Frontal cortex (tissue), 4 donors: ENCODE measurements around the gene ZNF438. TPM values are rescaled to one million over a fixed set of nuclear protein-coding genes. Genes with fewer than 3 reads are reported as not detected.

ENCODE experiments used
- DNase-seq, 2 donors: peaks; one replicate each; pipeline ENCODE4 v3.0.0; 2012; ENCODE audit warnings: low spot score in 2 of 2
- FAIRE-seq: peaks from 2 replicates; lab custom pipeline; 2012; peaks lifted over from hg19 to GRCh38; lab: Jason Lieb, UNC
- total RNA-seq: library from RNA; depleted of rRNA; stranded (reverse); fragments of >200 nt; gene quantifications from one replicate; pipeline ENCODE4 v1.2.3, GENCODE V29; 2014
- donor health status: control.
- donor health status: control.
- donor health status: control.

The ZNF438 gene, protein sequence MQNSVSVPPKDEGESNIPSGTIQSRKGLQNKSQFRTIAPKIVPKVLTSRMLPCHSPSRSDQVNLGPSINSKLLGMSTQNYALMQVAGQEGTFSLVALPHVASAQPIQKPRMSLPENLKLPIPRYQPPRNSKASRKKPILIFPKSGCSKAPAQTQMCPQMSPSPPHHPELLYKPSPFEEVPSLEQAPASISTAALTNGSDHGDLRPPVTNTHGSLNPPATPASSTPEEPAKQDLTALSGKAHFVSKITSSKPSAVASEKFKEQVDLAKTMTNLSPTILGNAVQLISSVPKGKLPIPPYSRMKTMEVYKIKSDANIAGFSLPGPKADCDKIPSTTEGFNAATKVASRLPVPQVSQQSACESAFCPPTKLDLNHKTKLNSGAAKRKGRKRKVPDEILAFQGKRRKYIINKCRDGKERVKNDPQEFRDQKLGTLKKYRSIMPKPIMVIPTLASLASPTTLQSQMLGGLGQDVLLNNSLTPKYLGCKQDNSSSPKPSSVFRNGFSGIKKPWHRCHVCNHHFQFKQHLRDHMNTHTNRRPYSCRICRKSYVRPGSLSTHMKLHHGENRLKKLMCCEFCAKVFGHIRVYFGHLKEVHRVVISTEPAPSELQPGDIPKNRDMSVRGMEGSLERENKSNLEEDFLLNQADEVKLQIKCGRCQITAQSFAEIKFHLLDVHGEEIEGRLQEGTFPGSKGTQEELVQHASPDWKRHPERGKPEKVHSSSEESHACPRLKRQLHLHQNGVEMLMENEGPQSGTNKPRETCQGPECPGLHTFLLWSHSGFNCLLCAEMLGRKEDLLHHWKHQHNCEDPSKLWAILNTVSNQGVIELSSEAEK
- 2.9 TPM for total RNA-seq

DNA sequence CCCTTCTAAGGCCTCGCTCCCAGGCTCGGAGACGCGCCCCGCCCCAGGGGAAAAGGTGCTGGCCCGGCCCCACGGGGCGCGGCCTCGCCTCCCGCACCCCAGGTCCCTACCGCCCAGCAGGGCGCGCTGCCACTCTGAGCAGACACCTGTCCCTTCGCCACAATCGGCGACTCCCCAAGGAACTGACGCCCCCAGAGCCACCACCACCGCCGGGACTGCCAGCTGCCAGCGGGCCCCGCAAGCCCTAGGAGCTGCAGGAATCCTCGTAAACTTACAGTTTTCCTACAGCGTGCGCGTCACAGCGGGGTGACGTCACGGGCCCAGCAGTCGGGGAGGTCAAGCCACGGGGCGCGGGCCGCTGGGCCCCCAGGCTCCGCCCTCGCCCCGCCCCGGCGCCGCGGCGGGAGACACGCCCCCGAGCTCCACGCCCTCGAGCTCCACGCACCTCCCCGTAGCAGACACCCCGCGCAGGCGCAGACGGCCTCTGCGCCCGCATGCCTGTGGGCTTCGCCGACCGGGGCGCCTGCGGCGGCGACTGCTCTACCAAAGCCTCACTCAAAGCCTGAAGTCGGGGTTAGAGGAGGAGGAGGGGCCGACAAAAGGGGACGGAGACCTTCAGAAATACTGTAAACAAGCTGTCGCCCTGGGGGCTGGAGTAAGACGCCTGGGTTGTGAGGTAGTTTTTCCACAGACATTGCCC lies at the start of gene ZNF438:
Gene ZNF438, minus strand, starts transcription at position 308 of the 700 bp plus-strand sequence. CDS start 154,831 bp downstream, outside the sequence.
- FAIRE-seq = no peak

DNA sequence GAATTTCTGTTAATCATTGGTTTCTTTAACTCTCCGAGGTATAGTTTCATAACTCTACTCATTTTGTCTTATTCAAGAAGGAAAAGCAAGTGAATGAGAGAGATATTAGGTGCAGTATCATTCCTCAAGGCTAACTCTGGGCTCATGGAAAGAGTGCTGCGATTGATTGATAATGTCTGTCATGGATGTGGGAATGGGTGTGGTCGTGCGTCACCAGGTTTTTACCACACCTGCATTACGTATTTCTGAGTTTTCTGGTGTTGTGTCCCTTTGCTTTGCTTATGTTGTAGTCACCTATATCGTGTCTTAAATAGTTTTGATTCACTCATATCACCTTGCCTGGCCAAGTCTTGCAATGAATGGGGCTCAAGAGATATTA lies 44.9 kb upstream of the ZNF438 start:
- no peak for FAIRE-seq

More for the DNA sequence above, at the start of gene ZNF438:
- peak; percentile 94 to 95 for DNase-seq

DNA sequence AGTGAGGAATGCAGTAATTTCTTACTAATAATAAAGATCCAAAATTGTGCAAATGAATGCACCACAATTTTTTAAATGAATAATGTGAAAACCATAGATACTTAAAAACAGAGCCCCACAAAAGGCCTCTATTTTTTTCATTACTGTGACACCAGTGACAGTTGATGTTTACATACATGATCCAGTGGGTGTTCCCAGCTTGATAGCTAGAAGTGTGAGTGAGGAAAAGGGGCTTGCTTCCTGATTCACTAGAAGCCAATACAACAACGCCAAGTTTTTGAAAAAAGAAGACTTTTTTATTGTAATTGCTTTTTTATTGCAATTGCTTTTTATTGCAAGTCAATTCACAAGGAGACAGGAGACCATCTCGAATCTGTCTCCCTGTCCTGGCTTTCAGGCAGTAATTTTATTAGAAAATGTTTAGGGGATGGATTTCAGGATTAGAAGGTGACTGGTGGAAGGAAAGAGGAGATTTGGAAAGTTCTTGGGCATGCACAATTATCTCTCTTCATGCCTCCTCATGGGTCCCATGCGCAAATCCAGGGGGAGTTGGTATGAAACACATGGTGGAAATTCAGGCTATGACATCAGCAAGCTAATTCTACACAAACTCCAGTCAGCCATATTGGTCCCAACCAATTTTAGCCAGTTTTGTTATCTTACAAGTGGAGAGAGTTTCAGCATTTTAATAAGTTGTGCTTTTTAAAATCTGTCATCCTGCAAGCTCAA lies 44.4 kb upstream of the ZNF438 start:
- FAIRE-seq (no peak), DNase-seq (no peak)

More for the DNA sequence above, 44.9 kb upstream of the ZNF438 start:
- no peak for DNase-seq

DNA sequence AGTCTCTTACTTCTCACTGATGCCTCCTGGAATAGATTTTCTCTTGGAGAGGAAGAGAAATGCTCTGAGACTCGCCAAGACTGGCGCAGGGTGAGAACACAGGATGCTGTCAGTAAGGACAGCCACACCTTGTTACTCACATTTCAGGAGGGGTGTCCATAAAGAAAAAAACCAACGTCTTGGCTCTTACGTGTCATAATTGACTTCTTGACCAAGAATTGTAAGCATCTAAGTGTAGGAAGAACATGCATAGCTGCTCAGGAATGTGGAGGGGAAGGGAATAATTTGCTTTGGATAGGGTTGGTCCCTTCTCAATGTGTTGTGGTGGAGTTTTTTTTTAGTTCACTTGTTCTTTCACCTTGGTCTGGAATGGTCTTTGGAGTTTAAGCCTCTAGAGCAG lies 43.8 kb upstream of the ZNF438 start:
- FAIRE-seq (no peak), DNase-seq (no peak)

DNA sequence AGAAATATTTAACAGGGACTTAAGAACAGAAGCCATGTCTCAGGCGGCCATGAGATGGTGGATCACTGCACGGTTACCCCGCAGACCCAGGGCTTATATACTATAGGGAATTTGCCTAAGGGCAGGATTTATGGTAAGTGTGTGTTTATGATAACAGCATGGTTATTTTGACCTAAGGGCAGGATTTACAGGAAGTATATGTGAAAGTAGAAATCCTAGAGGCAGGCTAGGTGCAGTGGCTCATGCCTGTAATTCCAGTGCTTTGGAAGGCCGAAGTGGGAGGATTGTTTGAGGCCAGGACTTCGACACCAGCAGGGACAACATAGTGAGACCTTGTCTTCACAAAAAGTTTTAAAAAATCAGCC lies 43.0 kb upstream of the ZNF438 start:
- DNase-seq = no peak
- no peak for FAIRE-seq

DNA sequence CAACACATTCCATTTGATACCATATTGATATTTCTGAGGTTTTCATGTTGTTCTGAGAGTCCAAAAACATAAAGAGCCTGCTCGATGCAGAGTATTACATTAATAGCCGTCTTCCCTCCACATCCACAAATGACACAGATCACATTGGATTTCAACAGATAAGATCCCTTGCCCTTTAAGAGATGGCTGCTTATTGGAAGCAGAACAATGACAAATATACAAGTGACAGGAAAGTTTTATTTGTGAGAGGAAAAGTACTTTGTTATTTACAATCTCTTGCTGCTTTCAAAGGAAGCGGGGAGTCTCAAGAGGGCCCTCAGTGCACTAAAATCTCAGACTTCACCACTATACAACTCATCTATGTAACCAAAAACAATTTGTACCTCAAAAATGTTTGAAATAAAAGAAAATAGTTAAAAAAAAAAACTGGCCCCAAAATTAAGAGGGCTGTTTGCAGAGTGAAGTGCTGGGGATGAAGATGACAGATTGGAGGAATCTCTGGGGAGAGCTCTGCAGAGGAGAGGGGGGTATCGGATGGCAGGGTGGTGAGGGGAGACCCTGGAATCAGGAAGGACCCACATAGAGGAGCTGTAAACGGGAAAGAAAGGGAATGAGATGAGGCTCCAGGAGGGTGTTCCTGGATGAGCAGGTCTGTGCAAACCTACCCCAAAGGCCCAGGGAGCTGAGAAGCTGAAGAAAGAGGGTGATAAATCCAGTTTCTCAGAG lies 42.5 kb upstream of the ZNF438 start:
- FAIRE-seq (no peak), DNase-seq (no peak)

DNA sequence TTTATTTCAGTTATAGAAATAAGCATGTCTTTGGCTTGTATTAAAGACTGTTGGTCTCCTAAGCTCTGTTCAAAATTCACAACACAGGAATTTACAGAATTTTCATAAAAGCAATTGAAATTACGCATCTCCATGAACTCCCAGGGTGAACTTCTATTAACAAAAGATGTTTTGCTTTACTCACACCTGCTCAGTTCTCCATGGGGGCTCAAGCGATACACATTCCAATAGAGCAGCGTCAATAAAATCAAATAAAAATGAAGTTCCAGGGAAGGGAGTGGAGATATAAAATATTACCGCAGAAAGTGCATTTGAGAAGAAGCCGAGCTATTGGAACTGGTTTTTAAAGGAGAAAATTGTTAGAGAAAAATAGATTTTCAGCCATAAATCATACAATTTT lies 41.5 kb upstream of the ZNF438 start:
- no peak for DNase-seq
- no peak for FAIRE-seq

DNA sequence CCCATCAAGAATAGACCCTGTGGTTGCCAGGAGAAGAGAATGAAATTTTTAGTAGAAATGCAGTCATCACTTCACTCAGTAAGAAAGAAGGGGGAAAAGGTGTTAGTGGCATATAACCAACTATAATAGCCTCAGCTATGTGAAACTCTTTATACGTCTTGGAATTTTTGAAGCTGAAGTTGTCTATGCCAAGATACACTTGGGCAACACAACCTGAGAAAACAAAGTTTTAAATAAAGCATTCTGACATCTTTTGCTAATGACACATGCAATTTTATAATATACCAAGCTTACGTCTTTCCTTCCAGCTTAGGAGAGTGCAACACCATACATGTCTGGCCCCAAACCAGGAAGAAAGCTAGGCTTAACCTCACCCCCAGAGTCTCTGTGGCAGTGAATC lies 40.8 kb upstream of the ZNF438 start:
- DNase-seq = no peak

DNA sequence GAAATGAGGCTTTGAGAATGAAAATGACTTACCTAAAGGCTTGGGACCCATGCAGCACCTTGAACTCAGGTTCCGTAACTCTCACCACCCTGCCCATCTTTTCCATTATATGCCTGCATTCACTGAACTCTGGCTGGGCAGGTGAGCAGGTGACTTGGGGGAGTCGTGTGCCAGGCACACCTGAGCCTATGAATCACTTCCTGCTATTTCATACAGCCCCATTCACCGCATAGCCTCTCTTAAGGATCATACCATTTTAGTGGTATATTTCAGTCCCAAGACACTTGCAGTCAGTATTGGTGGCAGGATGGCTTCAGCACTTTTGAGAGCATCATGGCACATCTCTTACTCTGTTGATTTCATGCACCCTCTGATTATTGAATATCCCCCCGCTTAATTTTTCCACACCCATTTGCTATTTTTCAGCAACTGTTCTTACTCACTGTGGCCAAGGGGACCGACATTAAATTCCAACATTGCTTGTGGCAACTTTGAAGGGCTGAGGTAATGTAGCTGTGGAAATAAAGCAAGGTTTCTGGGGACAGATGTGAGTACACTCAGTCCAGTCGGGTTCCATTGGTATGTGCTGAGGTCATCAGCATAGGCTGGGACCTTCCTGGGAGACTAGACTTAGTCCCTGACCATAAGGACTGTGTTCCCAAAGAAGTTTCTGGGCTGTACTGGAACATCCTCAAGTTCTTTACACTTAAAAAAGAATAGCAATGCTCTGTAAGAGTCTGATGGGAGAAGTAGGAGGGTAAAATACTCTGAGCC lies 39.8 kb upstream of the ZNF438 start:
- FAIRE-seq (no peak), DNase-seq (no peak)

More for the DNA sequence above, 40.8 kb upstream of the ZNF438 start:
- no peak for FAIRE-seq

DNA sequence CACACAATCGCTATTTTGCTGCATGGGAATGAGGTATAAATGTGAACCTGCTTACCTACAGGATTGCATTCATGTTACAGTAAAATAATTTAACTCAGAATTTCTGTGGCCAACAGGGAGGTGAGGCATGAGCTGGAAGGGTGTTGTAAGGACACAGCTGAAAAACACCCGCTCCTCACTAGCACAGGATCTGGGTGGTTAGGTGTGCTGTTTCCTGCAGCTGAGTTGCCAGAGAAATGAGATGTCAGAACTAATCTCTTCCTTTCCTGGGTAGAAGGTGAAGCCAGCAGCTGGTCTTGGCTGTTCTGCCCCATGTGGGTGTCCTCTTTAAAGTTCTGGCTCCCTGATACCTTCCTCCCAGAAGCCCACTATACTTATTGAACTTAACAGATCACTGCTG lies 39.0 kb upstream of the ZNF438 start:
- no peak for FAIRE-seq
- DNase-seq = no peak

DNA sequence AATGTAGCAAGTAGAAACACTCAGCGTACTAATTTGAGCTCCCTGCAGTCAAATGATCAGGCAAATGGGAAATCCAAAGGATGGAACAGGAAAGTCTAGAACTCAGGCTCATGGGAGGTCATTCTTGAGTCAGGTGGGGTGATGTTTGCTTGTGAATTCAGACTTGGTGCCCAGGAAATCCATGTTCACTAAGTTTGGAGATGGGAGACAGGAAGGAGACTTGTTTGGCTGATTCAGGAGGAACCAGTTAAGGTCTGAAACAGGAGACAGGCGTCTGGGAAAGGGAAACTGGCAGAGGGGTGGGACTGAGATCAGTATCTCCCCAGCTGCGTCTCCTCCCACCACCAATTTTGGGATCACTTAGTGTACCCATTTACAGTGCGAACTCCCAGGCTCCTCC lies 38.4 kb upstream of the ZNF438 start:
- DNase-seq (no peak), FAIRE-seq (no peak)

DNA sequence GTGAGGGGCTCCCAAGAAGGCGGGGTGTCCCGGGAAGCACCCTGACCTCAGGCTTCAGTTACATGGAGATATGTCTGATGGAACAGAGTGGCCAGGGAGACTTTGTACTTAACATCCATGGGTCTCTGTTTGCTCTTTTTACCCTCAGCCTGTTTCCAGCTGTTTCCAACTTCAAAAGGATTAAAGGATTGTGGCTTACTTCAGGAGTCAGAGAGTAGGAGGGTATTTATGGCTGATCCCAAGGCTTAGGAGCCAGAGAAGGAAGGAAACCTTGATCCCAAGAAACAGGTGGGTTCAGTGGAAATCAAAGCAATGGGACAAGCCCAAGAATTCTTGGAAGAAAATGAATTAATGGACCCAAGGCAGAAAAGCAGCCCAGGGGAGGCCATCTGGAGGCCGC lies 37.7 kb upstream of the ZNF438 start:
- FAIRE-seq (no peak), DNase-seq (no peak)

DNA sequence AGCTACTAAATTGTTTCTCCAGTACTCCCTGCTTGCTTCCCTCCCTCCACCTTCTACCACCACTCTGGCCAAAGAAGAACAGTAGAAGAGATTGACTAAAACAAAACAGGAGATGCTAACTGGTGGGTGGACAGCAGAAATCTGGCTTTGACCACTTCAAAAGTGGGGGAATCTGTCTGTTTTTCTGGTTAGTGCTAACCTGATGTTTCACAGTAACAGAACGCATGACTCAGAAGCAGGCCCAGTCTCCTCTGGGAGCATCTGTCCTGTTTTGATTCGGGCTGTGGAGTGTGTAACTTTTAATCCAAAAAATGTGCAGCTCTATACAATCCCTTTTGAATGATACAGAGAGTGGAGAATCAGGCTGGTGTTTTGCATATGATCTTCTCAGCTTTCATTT lies 32.7 kb upstream of the ZNF438 start:
- DNase-seq = peak in 1 of 2 donors; percentile 33
- no peak for FAIRE-seq

DNA sequence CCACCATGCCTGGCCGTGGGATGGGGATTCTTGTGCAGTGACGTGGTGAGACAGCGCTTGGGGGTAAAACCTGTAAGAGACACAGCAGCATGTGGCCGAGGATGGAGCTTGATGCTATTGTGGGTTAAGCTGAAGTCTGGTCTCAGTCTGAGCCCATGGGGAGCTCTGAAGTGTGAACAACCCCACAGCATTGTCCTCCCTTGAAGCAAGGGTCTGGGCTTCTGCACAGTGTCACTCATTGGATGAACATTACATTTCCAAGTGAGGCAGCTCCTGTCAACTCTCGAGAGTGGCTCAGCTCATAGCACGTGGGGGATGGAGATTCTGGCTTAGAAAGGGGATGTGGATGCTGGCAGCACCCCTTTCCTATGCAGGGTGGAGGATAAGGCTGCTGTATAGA lies 32.2 kb upstream of the ZNF438 start:
- DNase-seq (no peak), FAIRE-seq (no peak)

DNA sequence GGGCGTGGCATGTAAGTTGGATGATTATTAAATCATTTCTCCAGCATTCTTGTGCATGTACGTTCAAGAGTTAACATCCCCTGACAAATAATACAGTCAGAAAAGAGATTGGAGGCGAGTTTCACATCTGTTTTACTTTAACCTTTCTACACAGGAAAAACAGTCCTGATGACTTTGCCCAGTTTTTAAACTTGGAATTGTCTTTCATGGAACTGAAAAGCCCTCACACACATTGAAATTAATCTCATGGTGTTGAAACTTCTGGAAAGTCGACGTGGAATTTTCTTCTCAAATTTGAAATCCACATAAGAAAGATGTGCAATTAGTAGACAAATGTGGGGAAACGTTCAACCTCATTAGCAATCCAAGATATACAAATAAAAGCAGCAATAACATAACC lies 31.2 kb upstream of the ZNF438 start:
- no peak for DNase-seq

DNA sequence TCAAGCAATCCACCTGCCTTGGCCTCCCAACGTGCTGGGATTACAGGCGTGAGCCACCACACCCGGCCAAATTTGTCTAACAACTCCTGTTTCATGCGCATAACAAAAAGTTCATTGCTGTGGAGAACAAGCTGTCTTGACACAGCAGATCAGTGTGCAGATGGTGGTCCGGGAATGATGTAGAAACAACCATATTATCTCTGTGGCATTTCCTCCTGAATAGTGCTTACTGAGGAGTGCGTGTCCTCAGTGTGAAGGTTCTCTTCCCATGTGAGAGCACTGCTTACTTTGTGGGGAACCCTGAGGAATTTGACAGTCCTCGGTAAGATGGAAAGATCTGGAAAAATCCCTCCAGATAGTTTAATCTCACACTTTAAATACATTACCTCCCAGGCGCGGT lies 30.3 kb upstream of the ZNF438 start:
- DNase-seq = no peak
- no peak for FAIRE-seq

More for the DNA sequence above, 31.2 kb upstream of the ZNF438 start:
- no peak for FAIRE-seq

DNA sequence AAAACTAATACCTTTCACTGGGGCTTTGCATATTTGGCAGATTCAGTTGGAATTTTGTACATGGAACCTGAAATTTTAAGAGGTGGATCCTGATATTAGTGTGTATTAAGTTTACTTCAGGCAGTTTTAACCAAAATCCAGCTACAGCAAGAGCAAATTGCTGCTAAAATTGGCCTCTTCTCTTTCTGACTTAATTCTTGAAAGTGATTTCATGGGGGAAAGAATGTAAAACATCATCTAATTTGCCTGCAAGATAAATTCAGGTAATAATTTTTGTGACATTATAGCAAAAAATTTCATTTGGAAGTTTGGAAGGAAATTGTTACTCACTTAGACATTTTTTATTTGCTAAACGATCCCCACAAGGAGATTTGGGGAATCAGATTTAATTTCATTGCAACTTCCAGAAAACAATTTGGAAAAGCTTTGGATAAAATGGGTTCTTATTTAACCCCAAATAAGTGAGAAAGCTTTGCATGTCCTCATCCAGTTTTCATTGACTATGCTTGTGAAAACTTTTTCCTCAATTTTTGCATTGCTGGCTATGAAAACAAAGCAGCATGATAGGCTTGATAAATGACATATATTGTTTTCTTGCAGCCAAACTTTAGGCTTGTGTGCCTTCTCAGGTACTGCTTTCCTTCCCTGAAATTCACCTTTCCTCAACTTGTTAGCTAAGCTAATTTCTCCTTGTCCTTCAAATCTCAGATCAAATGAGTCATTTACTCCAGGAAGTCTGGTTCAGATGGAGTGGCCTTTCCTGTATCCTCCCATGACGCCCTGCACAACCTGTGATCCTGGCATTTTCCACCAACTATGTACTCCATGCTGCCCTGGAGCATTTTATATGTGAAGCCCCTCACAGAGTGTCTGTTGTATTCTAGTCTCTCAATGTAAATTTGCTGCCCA lies 27.4 kb upstream of the ZNF438 start:
- DNase-seq (no peak), FAIRE-seq (no peak)
